ENCODE measurements around the gene PCDHB5. TPM values are rescaled to one million over a fixed set of nuclear protein-coding genes. Genes with fewer than 3 reads are reported as not detected.
A peak's percentile ranks its signal among the peaks of the same experiment; 100 is the strongest.
"Not testable (repeated sequence)": the region's sequence is repeated elsewhere in the genome, so short reads cannot be mapped to it uniquely, and the experiment has no call there.

Gene PCDHB5
- total RNA-seq, 1 donor = 2.9 TPM

DNA sequence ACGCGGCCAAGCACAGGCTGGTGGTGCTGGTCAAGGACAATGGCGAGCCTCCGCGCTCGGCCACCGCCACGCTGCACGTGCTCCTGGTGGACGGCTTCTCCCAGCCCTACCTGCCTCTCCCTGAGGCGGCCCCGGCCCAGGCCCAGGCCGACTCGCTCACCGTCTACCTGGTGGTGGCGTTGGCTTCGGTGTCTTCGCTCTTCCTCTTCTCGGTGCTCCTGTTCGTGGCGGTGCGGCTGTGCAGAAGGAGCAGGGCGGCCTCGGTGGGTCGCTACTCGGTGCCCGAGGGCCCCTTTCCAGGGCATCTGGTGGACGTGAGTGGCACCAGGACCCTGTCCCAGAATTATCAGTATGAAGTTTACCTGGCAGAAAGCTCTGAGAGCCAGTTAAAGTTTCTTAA is 22.9 kb downstream of the PCDHB5 start:
- H2AFZ ChIP-seq (ENCODE audit: low read length); H3K79me2 ChIP-seq (ENCODE audit: insufficient read depth, low read length); H3K4me3 ChIP-seq (ENCODE audit: insufficient read depth, low read length); H3K27ac ChIP-seq (ENCODE audit: low read depth, low read length); DNase-seq (ENCODE audit: insufficient read length, low spot score, missing footprints); H3K9me3 ChIP-seq (ENCODE audit: low read depth, low read length); H3K27me3 ChIP-seq (ENCODE audit: insufficient read depth, low read length); H3K36me3 ChIP-seq (ENCODE audit: insufficient read depth, low read length); H3K4me1 ChIP-seq (ENCODE audit: insufficient read depth, low read length); H4K20me1 ChIP-seq (ENCODE audit: insufficient read depth, low read length); H3K4me2 ChIP-seq (ENCODE audit: insufficient read depth, low read length): not testable (repeated sequence)

DNA sequence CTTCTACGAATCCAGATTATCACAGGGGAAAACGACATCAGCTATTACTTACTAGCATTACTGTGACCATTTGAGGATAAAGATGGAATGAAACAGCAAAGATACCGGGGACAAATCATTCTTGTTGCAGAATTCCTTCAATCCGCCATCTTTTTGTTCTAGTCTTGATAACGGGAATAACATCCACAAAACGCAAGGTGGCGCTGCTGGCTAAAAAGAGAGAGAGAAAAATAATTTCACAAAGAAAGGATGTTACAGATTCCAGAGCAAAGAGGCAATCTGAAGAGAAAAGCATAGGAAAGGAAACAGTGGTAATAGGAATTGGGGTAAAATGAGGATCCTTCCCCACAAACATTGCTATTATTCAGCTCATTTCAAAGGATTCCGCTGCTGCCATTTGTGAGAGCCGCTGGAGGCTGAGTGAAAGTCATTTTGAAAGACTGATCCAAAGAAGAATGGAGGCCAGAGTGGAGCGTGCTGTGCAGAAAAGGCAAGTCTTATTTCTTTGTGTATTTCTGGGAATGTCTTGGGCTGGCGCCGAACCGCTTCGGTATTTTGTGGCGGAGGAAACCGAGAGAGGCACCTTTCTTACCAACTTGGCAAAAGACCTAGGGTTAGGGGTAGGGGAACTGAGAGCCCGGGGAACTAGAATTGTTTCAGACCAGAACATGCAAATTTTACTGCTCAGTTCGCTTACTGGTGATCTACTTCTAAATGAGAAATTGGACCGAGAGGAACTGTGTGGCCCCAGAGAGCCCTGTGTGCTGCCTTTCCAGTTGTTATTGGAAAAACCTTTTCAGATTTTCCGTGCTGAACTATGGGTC is 37.6 kb downstream of the PCDHB5 start, which contains the start of gene PCDHB7:
PCDHB7 (plus strand) TSS at position 264 of the 824 bp plus-strand sequence; CDS start at position 456, 192 bp downstream.
- H3K27ac ChIP-seq (ENCODE audit: low read depth, low read length) = no peak within 1 kb of the TSS
- no peaks in the 10 kb centered on the region for H3K27me3 ChIP-seq (ENCODE audit: insufficient read depth, low read length)
- H3K4me1 ChIP-seq (ENCODE audit: insufficient read depth, low read length) = no peaks in the 10 kb centered on the region
- H4K20me1 ChIP-seq (ENCODE audit: insufficient read depth, low read length) = no peaks in the 10 kb centered on the region
- H3K79me2 ChIP-seq (ENCODE audit: insufficient read depth, low read length) = no peaks in the 10 kb centered on the region
- H3K36me3 ChIP-seq (ENCODE audit: insufficient read depth, low read length) = no peaks in the 10 kb centered on the region
- H3K4me2 ChIP-seq (ENCODE audit: insufficient read depth, low read length) = peak within 1 kb of the TSS; percentile 37
- peak; percentile 71 for DNase-seq (ENCODE audit: insufficient read length, low spot score, missing footprints)
- peak within 1 kb of the TSS; percentile 39 for H2AFZ ChIP-seq (ENCODE audit: low read length)
- TF ChIP-seq, protein P1, sequence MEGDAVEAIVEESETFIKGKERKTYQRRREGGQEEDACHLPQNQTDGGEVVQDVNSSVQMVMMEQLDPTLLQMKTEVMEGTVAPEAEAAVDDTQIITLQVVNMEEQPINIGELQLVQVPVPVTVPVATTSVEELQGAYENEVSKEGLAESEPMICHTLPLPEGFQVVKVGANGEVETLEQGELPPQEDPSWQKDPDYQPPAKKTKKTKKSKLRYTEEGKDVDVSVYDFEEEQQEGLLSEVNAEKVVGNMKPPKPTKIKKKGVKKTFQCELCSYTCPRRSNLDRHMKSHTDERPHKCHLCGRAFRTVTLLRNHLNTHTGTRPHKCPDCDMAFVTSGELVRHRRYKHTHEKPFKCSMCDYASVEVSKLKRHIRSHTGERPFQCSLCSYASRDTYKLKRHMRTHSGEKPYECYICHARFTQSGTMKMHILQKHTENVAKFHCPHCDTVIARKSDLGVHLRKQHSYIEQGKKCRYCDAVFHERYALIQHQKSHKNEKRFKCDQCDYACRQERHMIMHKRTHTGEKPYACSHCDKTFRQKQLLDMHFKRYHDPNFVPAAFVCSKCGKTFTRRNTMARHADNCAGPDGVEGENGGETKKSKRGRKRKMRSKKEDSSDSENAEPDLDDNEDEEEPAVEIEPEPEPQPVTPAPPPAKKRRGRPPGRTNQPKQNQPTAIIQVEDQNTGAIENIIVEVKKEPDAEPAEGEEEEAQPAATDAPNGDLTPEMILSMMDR (IDR thresholded peaks at IDR 0.05; ENCODE audit: extremely low read depth, low read depth, low read length) = peak; percentile 61
- peak within 1 kb of the TSS; percentile 11 for H3K4me3 ChIP-seq (ENCODE audit: insufficient read depth, low read length)
- H3K9me3 ChIP-seq (ENCODE audit: low read depth, low read length) = no peaks in the 10 kb centered on the region

DNA sequence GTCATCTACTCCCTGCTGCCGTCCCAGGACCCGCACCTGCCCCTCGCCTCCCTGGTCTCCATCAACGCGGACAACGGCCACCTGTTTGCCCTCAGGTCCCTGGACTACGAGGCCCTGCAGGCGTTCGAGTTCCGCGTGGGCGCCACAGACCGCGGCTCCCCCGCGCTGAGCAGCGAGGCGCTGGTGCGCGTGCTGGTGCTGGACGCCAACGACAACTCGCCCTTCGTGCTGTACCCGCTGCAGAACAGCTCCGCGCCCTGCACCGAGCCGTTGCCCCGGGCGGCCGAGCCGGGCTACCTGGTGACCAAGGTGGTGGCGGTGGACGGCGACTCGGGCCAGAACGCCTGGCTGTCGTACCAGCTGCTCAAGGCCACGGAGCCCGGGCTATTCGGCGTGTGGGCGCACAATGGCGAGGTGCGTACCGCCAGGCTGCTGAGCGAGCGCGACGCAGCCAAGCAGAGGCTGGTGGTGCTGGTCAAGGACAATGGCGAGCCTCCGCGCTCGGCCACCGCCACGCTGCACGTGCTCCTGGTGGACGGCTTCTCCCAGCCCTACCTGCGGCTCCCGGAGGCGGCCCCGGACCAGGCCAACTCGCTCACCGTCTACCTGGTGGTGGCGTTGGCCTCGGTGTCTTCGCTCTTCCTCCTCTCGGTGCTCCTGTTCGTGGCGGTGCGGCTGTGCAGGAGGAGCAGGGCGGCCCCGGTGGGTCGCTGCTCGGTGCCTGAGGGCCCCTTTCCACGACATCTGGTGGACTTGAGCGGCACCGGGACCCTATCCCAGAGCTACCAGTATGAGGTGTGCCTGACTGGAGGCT is 39.5 kb downstream of the PCDHB5 start:
- not testable (repeated sequence) for H3K79me2 ChIP-seq (ENCODE audit: insufficient read depth, low read length)

DNA sequence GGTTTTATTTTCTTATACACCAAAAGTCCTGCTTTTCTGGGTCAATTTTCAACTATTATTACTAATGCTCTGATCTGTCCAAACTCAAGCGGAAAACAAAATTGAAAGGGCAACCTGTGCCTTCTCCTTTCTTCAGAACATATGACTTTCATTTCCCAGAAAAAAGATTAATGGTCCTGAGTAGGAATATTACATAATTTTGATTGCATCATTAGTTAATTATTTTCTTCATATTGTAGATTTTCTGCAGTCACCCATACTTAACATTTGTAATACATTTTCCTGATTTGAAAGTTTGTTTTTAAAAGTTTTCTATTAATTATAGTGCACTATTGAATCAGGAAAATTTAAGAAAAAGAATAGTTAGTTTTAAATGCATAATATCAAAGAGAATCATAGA is 40.9 kb downstream of the PCDHB5 start:
- Histone ChIP-seq H3K4me1 (ENCODE audit: insufficient read depth, low read length) (no peaks in the 10 kb centered on the region), H4K20me1 (ENCODE audit: insufficient read depth, low read length) (no peaks in the 10 kb centered on the region), H3K79me2 (ENCODE audit: insufficient read depth, low read length) (no peaks in the 10 kb centered on the region), H3K36me3 (ENCODE audit: insufficient read depth, low read length) (no peaks in the 10 kb centered on the region), H3K4me2 (ENCODE audit: insufficient read depth, low read length) (no peak overlapping the region), H3K27ac (ENCODE audit: low read depth, low read length) (no peak overlapping the region), H3K27me3 (ENCODE audit: insufficient read depth, low read length) (no peaks in the 10 kb centered on the region), H3K4me3 (ENCODE audit: insufficient read depth, low read length) (no peak overlapping the region), H2AFZ (ENCODE audit: low read length) (no peak overlapping the region), H3K9me3 (ENCODE audit: low read depth, low read length) (no peaks in the 10 kb centered on the region)
- TF ChIP-seq, protein P1 (IDR thresholded peaks at IDR 0.05; ENCODE audit: extremely low read depth, low read depth, low read length) = no peak
- no peak for DNase-seq (ENCODE audit: insufficient read length, low spot score, missing footprints)

More for the DNA sequence above, 39.5 kb downstream of the PCDHB5 start:
- not testable (repeated sequence) for H3K4me2 ChIP-seq (ENCODE audit: insufficient read depth, low read length); H3K4me1 ChIP-seq (ENCODE audit: insufficient read depth, low read length); H3K4me3 ChIP-seq (ENCODE audit: insufficient read depth, low read length); H3K9me3 ChIP-seq (ENCODE audit: low read depth, low read length); H2AFZ ChIP-seq (ENCODE audit: low read length); H4K20me1 ChIP-seq (ENCODE audit: insufficient read depth, low read length); DNase-seq (ENCODE audit: insufficient read length, low spot score, missing footprints); H3K36me3 ChIP-seq (ENCODE audit: insufficient read depth, low read length); H3K27me3 ChIP-seq (ENCODE audit: insufficient read depth, low read length); H3K27ac ChIP-seq (ENCODE audit: low read depth, low read length)

Measured in osteoblast (primary cell).